Measurements from ENCODE around the gene TMEM238. TPM values are rescaled to one million over a fixed set of nuclear protein-coding genes. Genes with fewer than 3 reads are reported as not detected.
"Not testable (repeated sequence)": the region's sequence is repeated elsewhere in the genome, so short reads cannot be mapped to it uniquely, and the experiment has no call there.

Gene TMEM238
- total and polyA plus RNA-seq, 12 donors, result 0.13 to 9.3 (median 2.9) TPM; not detected in 2

- H3K9me3 ChIP-seq (replicated peaks in 1 of 3), result no peaks in the 10 kb centered on the region
- H3K4me3 ChIP-seq, result no peak overlapping the region
- H3K4me1 ChIP-seq (replicated peaks in 1 of 2), result no peaks in the 10 kb centered on the region
- intact Hi-C loops (cut with DNase I), result no loop called here
- H3K36me3 ChIP-seq (replicated peaks in 1 of 2), result no peaks in the 10 kb centered on the region
- WGBS, 4 donors, result 78 to 83% (median 79%) methylated on average over 11 of the region's 11 CpGs
- TF ChIP-seq POLR2A (IDR thresholded peaks at IDR 0.05) (no peak), CTCF (IDR thresholded peaks at IDR 0.05) (no peak)
- H3K27me3 ChIP-seq, result peaks cover 3% of the 10 kb centered on the region
- DNase-seq, result no peak
- no peak overlapping the region for H3K27ac ChIP-seq
Observed at GRCh38 chr19:55333870-55334269, 50.2 kb downstream of the TMEM238 start.

GRCh38 chr19:55329791-55330190, 54.3 kb downstream of the TMEM238 start:
- WGBS, 4 donors, result 82 to 89% (median 85%) methylated on average over 6 of the region's 6 CpGs
- H3K9me3 ChIP-seq (replicated peaks in 1 of 3); H3K36me3 ChIP-seq (replicated peaks in 1 of 2); DNase-seq; H3K4me3 ChIP-seq; H3K27me3 ChIP-seq; intact Hi-C loops (cut with DNase I); H3K4me1 ChIP-seq (replicated peaks in 1 of 2); H3K27ac ChIP-seq: not testable (repeated sequence)

Other genes starting within 250 kb of the TMEM238 start
- 10 to 100 TPM in 1 of 9 donors, 1 to 10 TPM in 1, under 1 TPM in 4, not detected in 3; 0.36 to 11.1 (median 0.90) TPM for gene TNNT1, start 235.1 kb downstream of the TMEM238 start, total RNA-seq
- 1 to 10 TPM in 1 of 3 donors, under 1 TPM in 1, not detected in 1; 0.48 to 2.5 TPM for gene TNNT1, start 235.1 kb downstream of the TMEM238 start, polyA plus RNA-seq
- 100 to 1,000 TPM in 1 of 9 donors, 10 to 100 TPM in 1, 1 to 10 TPM in 1, not detected in 6; 9.7 to 461 (median 20.5) TPM for gene TNNI3, start 226.6 kb downstream of the TMEM238 start, total RNA-seq
- 10 to 100 TPM in 2 of 3 donors, under 1 TPM in 1; 0.51 to 25.3 (median 24.4) TPM for gene TNNI3, start 226.6 kb downstream of the TMEM238 start, polyA plus RNA-seq
- gene DNAAF3, start 217.7 kb downstream of the TMEM238 start, total RNA-seq, result 1 to 10 TPM; 1.9 to 5.8 (median 3.4) TPM
- 1 to 10 TPM; 2.1 to 4.5 (median 3.9) TPM for gene DNAAF3, start 217.7 kb downstream of the TMEM238 start, polyA plus RNA-seq
- 10 to 100 TPM in 2 of 9 donors, 1 to 10 TPM in 2, under 1 TPM in 2, not detected in 3; 0.07 to 12.1 (median 3.5) TPM for gene SYT5, start 204.0 kb downstream of the TMEM238 start, total RNA-seq
- 10 to 100 TPM; 19.5 to 52.0 (median 22.1) TPM for gene SYT5, start 204.0 kb downstream of the TMEM238 start, polyA plus RNA-seq
- 100 to 1,000 TPM in 1 of 9 donors, 10 to 100 TPM in 8; 42.8 to 159 (median 54.8) TPM for gene PTPRH, start 174.8 kb downstream of the TMEM238 start, total RNA-seq
- 10 to 100 TPM; 30.1 to 54.9 (median 34.9) TPM for gene PTPRH, start 174.8 kb downstream of the TMEM238 start, polyA plus RNA-seq
- gene TMEM86B, start 155.5 kb downstream of the TMEM238 start, total RNA-seq, result 1 to 10 TPM; 1.5 to 5.2 (median 4.1) TPM
- gene TMEM86B, start 155.5 kb downstream of the TMEM238 start, polyA plus RNA-seq, result 10 to 100 TPM in 2 of 3 donors, under 1 TPM in 1; 0.20 to 47.8 (median 23.1) TPM
- 100 to 1,000 TPM in 2 of 9 donors, 10 to 100 TPM in 7; 28.9 to 116 (median 87.2) TPM for gene PPP6R1, start 125.3 kb downstream of the TMEM238 start, total RNA-seq
- gene PPP6R1, start 125.3 kb downstream of the TMEM238 start, polyA plus RNA-seq, result 100 to 1,000 TPM in 1 of 3 donors, 10 to 100 TPM in 2; 33.4 to 102 (median 56.1) TPM
- 10 to 100 TPM; 22.0 to 46.0 (median 31.8) TPM for gene HSPBP1, start 104.2 kb downstream of the TMEM238 start, total RNA-seq
- gene HSPBP1, start 104.2 kb downstream of the TMEM238 start, polyA plus RNA-seq, result 10 to 100 TPM; 18.8 to 49.8 (median 49.2) TPM
- 10 to 100 TPM in 7 of 9 donors, 1 to 10 TPM in 2; 2.0 to 24.9 (median 13.1) TPM for gene BRSK1, start 100.3 kb downstream of the TMEM238 start, total RNA-seq
- gene BRSK1, start 100.3 kb downstream of the TMEM238 start, polyA plus RNA-seq, result 10 to 100 TPM in 2 of 3 donors, 1 to 10 TPM in 1; 7.2 to 64.3 (median 27.6) TPM
- gene TMEM150B, start 59.0 kb downstream of the TMEM238 start, total RNA-seq, result 10 to 100 TPM in 2 of 9 donors, 1 to 10 TPM in 6, under 1 TPM in 1; 0.11 to 20.8 (median 7.9) TPM
- 1 to 10 TPM in 2 of 3 donors, under 1 TPM in 1; 0.51 to 4.7 (median 2.5) TPM for gene TMEM150B, start 59.0 kb downstream of the TMEM238 start, polyA plus RNA-seq
- gene KMT5C, start 44.4 kb downstream of the TMEM238 start, total RNA-seq, result 10 to 100 TPM in 6 of 9 donors, 1 to 10 TPM in 3; 3.9 to 38.3 (median 14.9) TPM
- 10 to 100 TPM in 2 of 3 donors, 1 to 10 TPM in 1; 1.4 to 56.7 (median 30.3) TPM for gene KMT5C, start 44.4 kb downstream of the TMEM238 start, polyA plus RNA-seq
- under 1 TPM in 2 of 9 donors, not detected in 7; 0.17 to 0.18 TPM for gene COX6B2, start 29.6 kb downstream of the TMEM238 start, total RNA-seq
- not detected for gene COX6B2, start 29.6 kb downstream of the TMEM238 start, polyA plus RNA-seq
- gene GARIN5B, start 21.0 kb downstream of the TMEM238 start, total RNA-seq, result not detected
- gene GARIN5B, start 21.0 kb downstream of the TMEM238 start, polyA plus RNA-seq, result not detected
- gene IL11, start 13.8 kb downstream of the TMEM238 start, total RNA-seq, result under 1 TPM in 2 of 9 donors, not detected in 7; 0.17 to 0.28 TPM
- 1 to 10 TPM in 1 of 3 donors, under 1 TPM in 1, not detected in 1; 0.24 to 1.1 TPM for gene IL11, start 13.8 kb downstream of the TMEM238 start, polyA plus RNA-seq
- 1 to 10 TPM in 2 of 9 donors, under 1 TPM in 1, not detected in 6; 0.55 to 2.3 (median 1.1) TPM for gene TMEM190, start 7.5 kb downstream of the TMEM238 start, total RNA-seq
- gene TMEM190, start 7.5 kb downstream of the TMEM238 start, polyA plus RNA-seq, result 10 to 100 TPM in 1 of 3 donors, 1 to 10 TPM in 1, under 1 TPM in 1; 0.62 to 63.0 (median 4.7) TPM
- 1,000 to 10,000 TPM in 4 of 9 donors, 100 to 1,000 TPM in 5; 194 to 2,378 (median 694) TPM for gene RPL28, start 1.6 kb upstream of the TMEM238 start, total RNA-seq
- gene RPL28, start 1.6 kb upstream of the TMEM238 start, polyA plus RNA-seq, result 1,000 to 10,000 TPM in 2 of 3 donors, 100 to 1,000 TPM in 1; 577 to 2,804 (median 2,164) TPM
- 10 to 100 TPM; 13.0 to 57.1 (median 20.3) TPM for gene UBE2S, start 23.5 kb upstream of the TMEM238 start, total RNA-seq
- gene UBE2S, start 23.5 kb upstream of the TMEM238 start, polyA plus RNA-seq, result 10 to 100 TPM in 2 of 3 donors, 1 to 10 TPM in 1; 8.8 to 18.0 (median 11.9) TPM
- gene SHISA7, start 59.0 kb upstream of the TMEM238 start, total RNA-seq, result under 1 TPM in 5 of 9 donors, not detected in 4; 0.08 to 0.49 (median 0.20) TPM
- 1 to 10 TPM in 2 of 3 donors, under 1 TPM in 1; 0.47 to 1.3 (median 1.1) TPM for gene SHISA7, start 59.0 kb upstream of the TMEM238 start, polyA plus RNA-seq
- gene ISOC2, start 77.3 kb upstream of the TMEM238 start, total RNA-seq, result 100 to 1,000 TPM in 1 of 9 donors, 10 to 100 TPM in 8; 58.2 to 181 (median 78.3) TPM
- 100 to 1,000 TPM in 1 of 3 donors, 10 to 100 TPM in 2; 18.1 to 119 (median 75.0) TPM for gene ISOC2, start 77.3 kb upstream of the TMEM238 start, polyA plus RNA-seq
- gene C19orf85, start 80.5 kb upstream of the TMEM238 start, total RNA-seq, result not detected
- not detected for gene C19orf85, start 80.5 kb upstream of the TMEM238 start, polyA plus RNA-seq
- gene ZNF628, start 92.3 kb upstream of the TMEM238 start, total RNA-seq, result 10 to 100 TPM in 3 of 9 donors, 1 to 10 TPM in 5, under 1 TPM in 1; 0.83 to 27.9 (median 8.7) TPM
- gene ZNF628, start 92.3 kb upstream of the TMEM238 start, polyA plus RNA-seq, result 10 to 100 TPM in 1 of 3 donors, 1 to 10 TPM in 1, under 1 TPM in 1; 0.04 to 17.5 (median 3.7) TPM
- 10 to 100 TPM in 6 of 9 donors, 1 to 10 TPM in 3; 4.9 to 46.7 (median 18.3) TPM for gene NAT14, start 100.9 kb upstream of the TMEM238 start, total RNA-seq
- gene NAT14, start 100.9 kb upstream of the TMEM238 start, polyA plus RNA-seq, result 100 to 1,000 TPM in 1 of 3 donors, 10 to 100 TPM in 1, 1 to 10 TPM in 1; 6.2 to 108 (median 53.8) TPM
- gene SSC5D, start 104.1 kb upstream of the TMEM238 start, total RNA-seq, result 1 to 10 TPM in 8 of 9 donors, under 1 TPM in 1; 0.33 to 6.8 (median 4.4) TPM
- 1 to 10 TPM; 1.3 to 10.0 (median 1.5) TPM for gene SSC5D, start 104.1 kb upstream of the TMEM238 start, polyA plus RNA-seq
- gene SBK2, start 152.8 kb upstream of the TMEM238 start, total RNA-seq, result not detected
- not detected for gene SBK2, start 152.8 kb upstream of the TMEM238 start, polyA plus RNA-seq
- under 1 TPM in 2 of 9 donors, not detected in 7; 0.18 to 0.68 TPM for gene SBK3, start 161.3 kb upstream of the TMEM238 start, total RNA-seq
- gene SBK3, start 161.3 kb upstream of the TMEM238 start, polyA plus RNA-seq, result under 1 TPM in 1 of 3 donors, not detected in 2; 0.10 TPM
- 10 to 100 TPM in 2 of 9 donors, 1 to 10 TPM in 7; 2.1 to 15.8 (median 7.9) TPM for gene ZNF579, start 196.6 kb upstream of the TMEM238 start, total RNA-seq
- 10 to 100 TPM in 2 of 3 donors, 1 to 10 TPM in 1; 2.8 to 27.1 (median 12.2) TPM for gene ZNF579, start 196.6 kb upstream of the TMEM238 start, polyA plus RNA-seq
- 10 to 100 TPM in 4 of 9 donors, 1 to 10 TPM in 5; 4.4 to 19.7 (median 9.2) TPM for gene FIZ1, start 215.2 kb upstream of the TMEM238 start, total RNA-seq
- 10 to 100 TPM in 2 of 3 donors, 1 to 10 TPM in 1; 6.3 to 19.6 (median 15.2) TPM for gene FIZ1, start 215.2 kb upstream of the TMEM238 start, polyA plus RNA-seq
- 10 to 100 TPM in 8 of 9 donors, 1 to 10 TPM in 1; 7.7 to 83.7 (median 24.6) TPM for gene ZNF524, start 216.0 kb upstream of the TMEM238 start, total RNA-seq
- gene ZNF524, start 216.0 kb upstream of the TMEM238 start, polyA plus RNA-seq, result 10 to 100 TPM in 2 of 3 donors, under 1 TPM in 1; 0.93 to 57.6 (median 57.1) TPM
- gene ZNF865, start 221.4 kb upstream of the TMEM238 start, total RNA-seq, result 10 to 100 TPM in 5 of 9 donors, 1 to 10 TPM in 3, under 1 TPM in 1; 0.72 to 19.6 (median 10.3) TPM
- gene ZNF865, start 221.4 kb upstream of the TMEM238 start, polyA plus RNA-seq, result 10 to 100 TPM in 2 of 3 donors, 1 to 10 TPM in 1; 2.0 to 24.7 (median 11.7) TPM
- 10 to 100 TPM in 3 of 9 donors, 1 to 10 TPM in 6; 5.4 to 16.3 (median 9.7) TPM for gene ZNF784, start 240.3 kb upstream of the TMEM238 start, total RNA-seq
- 10 to 100 TPM in 1 of 3 donors, 1 to 10 TPM in 2; 3.5 to 13.6 (median 8.3) TPM for gene ZNF784, start 240.3 kb upstream of the TMEM238 start, polyA plus RNA-seq

Data from adrenal gland (tissue), 12 donors.